OCI-LY3 (cell line): ENCODE measurements around the gene B4GALT6.

Experiments
- H2AFZ ChIP-seq: fragments of 200-600, 300-600 bp; shearing (Covaris generic); 2 replicates; pipeline ENCODE4 v1.6.0; 2014; ENCODE audit warnings: antibody characterized with exemption, low read depth, low read length
- H3K27ac ChIP-seq: fragments of 200-600, 300-600 bp; sonication (generic); 2 replicates; pipeline ENCODE4 v1.5.1; 2014; ENCODE audit warnings: mild to moderate bottlenecking, low read length, moderate library complexity, mixed read lengths
- H3K27me3 ChIP-seq: fragments of 200-600, 300-600 bp; sonication (generic); 2 replicates; pipeline ENCODE4 v1.6.1; 2014; ENCODE audit warnings: low read depth, low read length, mixed read lengths
- H3K36me3 ChIP-seq: fragments of 200-600, 300-600 bp; sonication (generic); replicated peaks from 2 replicates; pipeline ENCODE3; 2014; ENCODE audit warnings: low read depth, low read length, mixed read lengths
- H3K4me1 ChIP-seq: fragments of 300-600, 200-600 bp; sonication (generic); 2 replicates; pipeline ENCODE4 v1.6.1; 2014; ENCODE audit warnings: low read length, mixed read lengths
- H3K4me2 ChIP-seq: fragments of 200-600, 300-600 bp; sonication (generic); 2 replicates; pipeline ENCODE4 v1.6.1; 2014; ENCODE audit warnings: low read length, mixed read lengths
- H3K4me3 ChIP-seq: fragments of 300-600, 200-600 bp; sonication (generic); 2 replicates; pipeline ENCODE4 v1.5.1; 2014; ENCODE audit warnings: antibody characterized with exemption, mild to moderate bottlenecking, low read length, moderate library complexity
- H3K79me2 ChIP-seq: fragments of 300-600, 200-600 bp; shearing (Covaris generic); 2 replicates; pipeline ENCODE4 v1.6.1; 2014; ENCODE audit warnings: mild to moderate bottlenecking, low read length, mixed read lengths
- H3K9ac ChIP-seq: fragments of 300-600, 200-600 bp; shearing (Covaris generic); 2 replicates; pipeline ENCODE4 v1.6.0; 2014; ENCODE audit warnings: mild to moderate bottlenecking, low read length, moderate library complexity
- H3K9me3 ChIP-seq: fragments of 200-600, 300-600 bp; shearing (Covaris generic); 2 replicates; pipeline ENCODE4 v1.6.1; 2014; ENCODE audit warnings: low read length, mixed read lengths; ENCODE audit not compliant: insufficient read depth
- H4K20me1 ChIP-seq: fragments of 200-600, 300-600 bp; sonication (generic); 2 replicates; pipeline ENCODE4 v1.6.1; 2016; ENCODE audit warnings: low read length, mixed read lengths; ENCODE audit not compliant: insufficient read depth
- EZH2phosphoT487 ChIP-seq: fragments of 200-600 bp; shearing (Covaris generic); IDR thresholded peaks from 2 replicates; pipeline ENCODE4 v1.6.1; 2018; ENCODE audit warnings: antibody characterized with exemption, mixed run types, low read depth
- TF ChIP-seq, protein P1 (sequence below): fragments of 200-600, 300-600 bp; sonication (generic); IDR thresholded peaks from 2 replicates; pipeline ENCODE4 v1.5.1; 2014; ENCODE audit warnings: antibody characterized with exemption, low read length, low read depth

Gene B4GALT6

DNA sequence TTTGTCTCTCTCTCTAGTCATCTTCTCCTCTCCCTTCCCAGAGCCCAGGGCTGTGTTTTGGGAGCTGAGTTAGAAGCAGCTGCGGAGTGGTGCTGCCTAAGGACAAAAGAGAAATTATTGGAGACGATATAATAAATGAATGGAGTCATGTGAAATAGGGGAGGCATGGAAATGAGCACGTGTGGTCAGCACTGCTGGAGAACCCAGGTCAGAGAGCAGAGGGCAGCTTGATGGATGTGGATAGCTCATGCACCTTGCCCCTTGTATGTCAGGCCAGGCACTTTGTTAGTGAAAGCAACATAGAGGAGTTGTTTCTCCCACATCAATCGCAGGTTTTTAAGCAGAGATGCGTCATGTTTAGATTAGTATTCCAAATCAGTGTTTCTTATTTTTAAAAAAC, 77.0 kb downstream of the B4GALT6 start:
- TF ChIP-seq, protein P1, sequence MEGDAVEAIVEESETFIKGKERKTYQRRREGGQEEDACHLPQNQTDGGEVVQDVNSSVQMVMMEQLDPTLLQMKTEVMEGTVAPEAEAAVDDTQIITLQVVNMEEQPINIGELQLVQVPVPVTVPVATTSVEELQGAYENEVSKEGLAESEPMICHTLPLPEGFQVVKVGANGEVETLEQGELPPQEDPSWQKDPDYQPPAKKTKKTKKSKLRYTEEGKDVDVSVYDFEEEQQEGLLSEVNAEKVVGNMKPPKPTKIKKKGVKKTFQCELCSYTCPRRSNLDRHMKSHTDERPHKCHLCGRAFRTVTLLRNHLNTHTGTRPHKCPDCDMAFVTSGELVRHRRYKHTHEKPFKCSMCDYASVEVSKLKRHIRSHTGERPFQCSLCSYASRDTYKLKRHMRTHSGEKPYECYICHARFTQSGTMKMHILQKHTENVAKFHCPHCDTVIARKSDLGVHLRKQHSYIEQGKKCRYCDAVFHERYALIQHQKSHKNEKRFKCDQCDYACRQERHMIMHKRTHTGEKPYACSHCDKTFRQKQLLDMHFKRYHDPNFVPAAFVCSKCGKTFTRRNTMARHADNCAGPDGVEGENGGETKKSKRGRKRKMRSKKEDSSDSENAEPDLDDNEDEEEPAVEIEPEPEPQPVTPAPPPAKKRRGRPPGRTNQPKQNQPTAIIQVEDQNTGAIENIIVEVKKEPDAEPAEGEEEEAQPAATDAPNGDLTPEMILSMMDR, result no peak
- no peak for TF ChIP-seq EZH2phosphoT487

DNA sequence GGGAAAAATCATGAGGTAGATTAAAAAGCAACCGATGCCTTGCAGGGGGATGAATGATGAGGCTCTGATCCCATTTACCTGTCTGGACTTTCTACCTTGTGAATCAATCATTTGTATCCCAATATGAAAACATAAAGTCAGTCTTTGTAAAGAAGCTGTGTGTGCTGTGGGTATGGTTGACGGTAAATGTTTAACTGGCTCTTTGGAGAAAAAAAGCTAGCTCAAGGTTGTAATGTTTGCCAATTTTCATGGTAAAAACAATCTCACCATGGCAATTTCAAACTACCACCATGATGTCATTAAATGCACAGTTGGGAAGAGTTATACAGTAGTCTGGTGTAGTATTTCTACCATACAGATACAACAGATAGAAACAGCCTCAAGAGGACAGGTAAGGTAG, 78.1 kb downstream of the B4GALT6 start:
- no peak overlapping the region for H3K4me2 ChIP-seq
- no peak for TF ChIP-seq EZH2phosphoT487
- TF ChIP-seq, protein P1, result no peak

More for the DNA sequence above, 77.0 kb downstream of the B4GALT6 start:
- no peak overlapping the region for H3K4me3 ChIP-seq
- no peak overlapping the region for H3K27ac ChIP-seq
- no peaks in the 10 kb centered on the region for H3K36me3 ChIP-seq
- no peaks in the 10 kb centered on the region for H3K79me2 ChIP-seq
- no peaks in the 10 kb centered on the region for H3K27me3 ChIP-seq
- H3K4me2 ChIP-seq, result no peak overlapping the region
- H3K9me3 ChIP-seq, result no peaks in the 10 kb centered on the region
- H4K20me1 ChIP-seq, result no peaks in the 10 kb centered on the region
- H3K4me1 ChIP-seq, result no peaks in the 10 kb centered on the region; the same call in 1 of the 2 replicates
- no peak overlapping the region for H3K9ac ChIP-seq
- H2AFZ ChIP-seq, result no peak overlapping the region

DNA sequence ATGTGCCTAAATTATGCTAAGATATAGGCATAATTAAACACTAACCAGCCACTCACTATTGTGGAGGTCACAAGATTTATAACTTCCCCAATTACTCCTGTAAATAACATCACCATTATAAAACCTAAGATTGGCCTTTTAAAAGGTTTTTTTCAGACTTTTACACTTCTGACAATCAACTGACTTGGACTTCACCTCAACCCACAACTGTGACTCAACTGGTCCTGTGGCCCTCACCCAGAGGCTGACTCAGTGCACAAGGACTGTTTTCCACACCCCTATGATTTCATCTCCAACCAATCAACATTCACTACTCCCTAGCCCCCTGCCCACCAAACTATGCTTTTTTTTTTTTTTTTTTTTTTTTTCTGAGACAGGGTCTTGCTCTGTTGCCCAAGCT, 81.1 kb downstream of the B4GALT6 start:
- H3K27me3 ChIP-seq, result no peaks in the 10 kb centered on the region
- H2AFZ ChIP-seq, result no peak overlapping the region
- H3K27ac ChIP-seq, result no peak overlapping the region
- no peak overlapping the region for H3K4me2 ChIP-seq
- H3K9ac ChIP-seq, result no peak overlapping the region
- H3K4me3 ChIP-seq, result no peak overlapping the region
- no peak for TF ChIP-seq EZH2phosphoT487
- TF ChIP-seq, protein P1, result no peak
- no peaks in the 10 kb centered on the region for H4K20me1 ChIP-seq
- no peaks in the 10 kb centered on the region for H3K36me3 ChIP-seq
- H3K79me2 ChIP-seq, result no peaks in the 10 kb centered on the region
- H3K9me3 ChIP-seq, result no peaks in the 10 kb centered on the region
- H3K4me1 ChIP-seq, result no peaks in the 10 kb centered on the region

More for the DNA sequence above, 78.1 kb downstream of the B4GALT6 start:
- Histone ChIP-seq H3K27me3 (no peaks in the 10 kb centered on the region), H3K4me3 (no peak overlapping the region), H3K9ac (no peak overlapping the region), H3K27ac (no peak overlapping the region), H3K36me3 (no peaks in the 10 kb centered on the region), H3K79me2 (no peaks in the 10 kb centered on the region), H4K20me1 (no peaks in the 10 kb centered on the region), H3K4me1 (no peaks in the 10 kb centered on the region), H3K9me3 (no peaks in the 10 kb centered on the region), H2AFZ (no peak overlapping the region)

DNA sequence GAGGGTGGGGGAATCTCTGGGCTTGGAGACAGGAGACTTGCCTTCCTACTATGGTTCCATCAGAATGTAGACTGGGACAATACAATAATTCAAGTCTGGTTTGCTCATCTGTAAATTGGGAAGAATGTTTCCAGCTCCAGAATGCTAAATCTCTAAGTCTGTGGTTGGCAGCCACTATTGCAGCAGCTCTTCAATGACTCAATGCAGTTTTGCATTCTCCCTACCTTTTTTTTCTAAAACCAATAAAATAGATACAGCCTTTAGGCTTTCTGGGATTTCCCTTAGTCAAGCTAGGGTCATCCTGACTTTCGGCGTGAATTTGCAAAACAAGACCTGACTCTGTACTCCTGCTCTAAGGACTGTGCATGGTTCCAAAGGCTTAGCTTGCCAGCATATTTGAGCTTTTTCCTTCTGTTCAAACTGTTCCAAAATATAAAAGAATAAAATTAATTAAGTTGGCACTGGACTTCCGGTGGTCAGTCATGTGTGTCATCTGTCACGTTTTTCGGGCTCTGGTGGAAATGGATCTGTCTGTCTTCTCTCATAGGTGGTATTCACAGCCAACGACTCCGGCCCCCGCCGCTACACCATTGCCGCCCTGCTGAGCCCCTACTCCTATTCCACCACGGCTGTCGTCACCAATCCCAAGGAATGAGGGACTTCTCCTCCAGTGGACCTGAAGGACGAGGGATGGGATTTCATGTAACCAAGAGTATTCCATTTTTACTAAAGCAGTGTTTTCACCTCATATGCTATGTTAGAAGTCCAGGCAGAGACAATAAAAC, 86.2 kb downstream of the B4GALT6 start:
- no peak overlapping the region for H3K27ac ChIP-seq
- no peak overlapping the region for H2AFZ ChIP-seq
- H3K9me3 ChIP-seq, result no peaks in the 10 kb centered on the region

More for the DNA sequence above, 86.2 kb downstream of the B4GALT6 start:
- no peaks in the 10 kb centered on the region for H3K36me3 ChIP-seq
- H4K20me1 ChIP-seq, result no peaks in the 10 kb centered on the region
- no peaks in the 10 kb centered on the region for H3K27me3 ChIP-seq
- H3K4me3 ChIP-seq, result no peak overlapping the region
- H3K79me2 ChIP-seq, result no peaks in the 10 kb centered on the region
- H3K4me1 ChIP-seq, result no peaks in the 10 kb centered on the region
- no peak overlapping the region for H3K4me2 ChIP-seq
- TF ChIP-seq, protein P1, result no peak
- TF ChIP-seq EZH2phosphoT487, result no peak
- no peak overlapping the region for H3K9ac ChIP-seq
